ENCODE measurements around the gene SLC22A25. TPM values are rescaled to one million over a fixed set of nuclear protein-coding genes. Genes with fewer than 3 reads are reported as not detected.
"Not testable (repeated sequence)": the region's sequence is repeated elsewhere in the genome, so short reads cannot be mapped to it uniquely, and the experiment has no call there.

The SLC22A25 gene
- total RNA-seq, 4 donors from 2014 or later: 0.31 TPM; not detected in 3

DNA sequence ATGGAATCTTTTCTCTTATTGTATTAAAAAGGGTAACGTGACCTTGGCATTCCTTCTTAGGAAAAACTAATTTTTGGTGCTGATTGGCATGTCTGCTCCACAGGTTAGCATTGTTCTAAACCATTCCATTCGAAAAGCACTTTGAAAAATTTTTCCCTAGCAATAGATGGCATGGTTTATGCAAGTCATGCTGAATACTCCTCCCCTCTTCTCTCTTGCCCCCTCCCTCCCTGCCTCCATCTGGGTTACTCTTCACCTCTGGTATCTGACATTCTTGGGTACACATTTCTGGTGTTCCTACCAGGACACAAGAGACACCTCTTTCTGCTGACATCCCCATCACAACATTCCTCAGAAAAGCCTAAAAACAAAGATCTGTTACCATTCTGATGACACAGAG, 1.5 kb upstream of the SLC22A25 start:
- no peak for ATAC-seq (ENCODE audit: low FRiP score)
- DNase-seq (ENCODE audit: low spot score): no peak
- TF ChIP-seq, protein P1, sequence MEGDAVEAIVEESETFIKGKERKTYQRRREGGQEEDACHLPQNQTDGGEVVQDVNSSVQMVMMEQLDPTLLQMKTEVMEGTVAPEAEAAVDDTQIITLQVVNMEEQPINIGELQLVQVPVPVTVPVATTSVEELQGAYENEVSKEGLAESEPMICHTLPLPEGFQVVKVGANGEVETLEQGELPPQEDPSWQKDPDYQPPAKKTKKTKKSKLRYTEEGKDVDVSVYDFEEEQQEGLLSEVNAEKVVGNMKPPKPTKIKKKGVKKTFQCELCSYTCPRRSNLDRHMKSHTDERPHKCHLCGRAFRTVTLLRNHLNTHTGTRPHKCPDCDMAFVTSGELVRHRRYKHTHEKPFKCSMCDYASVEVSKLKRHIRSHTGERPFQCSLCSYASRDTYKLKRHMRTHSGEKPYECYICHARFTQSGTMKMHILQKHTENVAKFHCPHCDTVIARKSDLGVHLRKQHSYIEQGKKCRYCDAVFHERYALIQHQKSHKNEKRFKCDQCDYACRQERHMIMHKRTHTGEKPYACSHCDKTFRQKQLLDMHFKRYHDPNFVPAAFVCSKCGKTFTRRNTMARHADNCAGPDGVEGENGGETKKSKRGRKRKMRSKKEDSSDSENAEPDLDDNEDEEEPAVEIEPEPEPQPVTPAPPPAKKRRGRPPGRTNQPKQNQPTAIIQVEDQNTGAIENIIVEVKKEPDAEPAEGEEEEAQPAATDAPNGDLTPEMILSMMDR (IDR thresholded peaks at IDR 0.05): no peak

DNA sequence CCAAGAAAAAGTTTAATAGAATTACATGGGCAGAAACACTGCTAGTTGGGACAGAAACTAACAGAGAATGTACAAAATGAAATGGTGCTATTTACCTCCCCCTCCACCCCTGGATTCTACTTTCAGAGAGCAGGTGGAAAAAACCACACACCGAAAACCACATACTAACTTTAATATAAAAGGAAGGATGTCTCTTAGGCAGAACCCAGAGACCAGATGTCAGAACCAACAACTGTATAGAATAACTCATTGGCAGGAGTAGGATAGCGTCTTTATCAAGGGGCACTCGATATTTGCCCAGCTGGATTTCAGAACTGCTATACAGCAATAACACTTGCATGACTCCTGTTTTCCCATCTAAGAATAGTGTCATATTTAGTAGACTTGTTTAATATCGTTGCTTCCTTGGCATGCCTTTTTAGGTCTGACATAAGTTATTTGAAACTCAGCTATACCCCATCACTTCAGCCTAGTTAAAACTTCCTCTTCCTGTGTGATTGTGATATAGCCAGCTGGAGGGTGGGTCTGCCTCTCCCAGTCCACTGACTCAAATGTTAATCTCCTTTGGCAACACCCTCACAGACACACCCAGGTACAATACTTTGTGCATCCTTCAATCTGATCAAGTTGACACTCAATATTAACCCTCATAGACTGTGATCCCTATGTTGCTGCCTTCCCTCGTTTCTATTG, 1.2 kb downstream of the SLC22A25 start:
- DNase-seq (ENCODE audit: low spot score) (no peak), ATAC-seq (ENCODE audit: low FRiP score) (no peak)
- TF ChIP-seq, protein P1 (IDR thresholded peaks at IDR 0.05): no peak

DNA sequence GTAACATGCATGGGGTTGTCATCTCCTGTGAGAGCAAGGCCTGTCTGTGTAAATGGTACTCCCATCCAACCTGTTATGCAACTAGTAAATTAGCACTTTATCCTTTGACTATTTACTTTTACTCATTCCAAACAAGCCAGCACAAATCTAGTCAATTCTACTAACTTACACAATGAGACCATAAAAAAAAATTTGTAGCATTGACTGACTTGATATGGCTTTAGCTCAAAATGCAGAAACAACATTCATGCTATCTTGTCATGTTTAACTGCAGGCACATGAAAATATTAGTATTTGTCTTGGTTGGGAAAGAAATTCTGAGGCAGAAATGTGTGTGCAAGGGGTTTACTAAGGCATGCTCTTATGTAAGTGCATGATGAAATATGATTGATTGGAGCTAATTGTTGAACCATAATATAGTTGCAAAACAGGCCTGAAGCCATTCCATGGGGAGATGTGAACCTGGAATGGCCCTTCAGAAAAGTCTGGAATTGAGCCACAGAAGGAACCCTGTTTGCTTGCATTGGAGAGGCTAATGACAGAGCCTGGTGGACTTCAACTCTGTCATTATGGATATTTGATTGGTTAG, 2.5 kb downstream of the SLC22A25 start:
- DNase-seq (ENCODE audit: low spot score) (no peak), ATAC-seq (ENCODE audit: low FRiP score) (no peak)
- TF ChIP-seq, protein P1 (IDR thresholded peaks at IDR 0.05): no peak

DNA sequence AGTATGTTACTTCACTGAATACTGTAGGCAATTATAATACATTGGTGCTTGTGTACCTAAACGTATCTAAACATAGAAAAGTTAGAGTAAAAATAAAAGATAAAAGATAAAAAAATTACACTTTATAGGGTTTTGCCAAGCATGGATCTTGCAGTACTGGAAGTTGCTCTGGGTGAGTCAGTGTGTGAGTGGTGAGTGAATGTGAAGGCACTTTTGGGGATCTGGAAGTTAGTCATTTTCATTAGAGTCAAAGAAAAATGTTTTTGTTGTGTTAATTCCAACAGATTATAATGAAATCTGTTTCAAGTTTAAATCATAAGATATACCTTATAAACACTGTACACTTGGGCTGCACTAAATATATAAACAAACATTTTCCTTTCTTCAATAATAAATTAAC, 3.3 kb downstream of the SLC22A25 start:
- TF ChIP-seq, protein P1 (IDR thresholded peaks at IDR 0.05): no peak
- no peak for DNase-seq (ENCODE audit: low spot score)
- ATAC-seq (ENCODE audit: low FRiP score): no peak

DNA sequence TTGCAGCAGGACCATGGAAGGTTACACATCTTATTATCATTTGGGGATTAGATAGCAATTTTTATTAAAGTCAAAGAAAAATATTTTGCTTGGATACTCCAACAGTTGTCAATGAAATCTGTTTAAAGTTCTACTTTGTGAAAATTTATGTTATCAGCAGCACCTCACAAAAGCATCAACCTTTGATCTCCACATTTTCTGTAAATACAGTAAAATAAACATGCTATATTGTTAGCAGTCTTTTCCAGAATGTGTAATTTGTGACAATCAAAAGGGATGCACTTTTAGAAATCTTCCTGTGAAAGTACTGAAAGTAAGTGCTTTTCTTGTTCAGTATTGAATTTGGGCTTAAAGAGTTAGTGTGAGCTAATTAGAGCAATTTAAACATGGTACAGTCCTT, 4.1 kb downstream of the SLC22A25 start:
- ATAC-seq (ENCODE audit: low FRiP score) (no peak), DNase-seq (ENCODE audit: low spot score) (no peak)

DNA sequence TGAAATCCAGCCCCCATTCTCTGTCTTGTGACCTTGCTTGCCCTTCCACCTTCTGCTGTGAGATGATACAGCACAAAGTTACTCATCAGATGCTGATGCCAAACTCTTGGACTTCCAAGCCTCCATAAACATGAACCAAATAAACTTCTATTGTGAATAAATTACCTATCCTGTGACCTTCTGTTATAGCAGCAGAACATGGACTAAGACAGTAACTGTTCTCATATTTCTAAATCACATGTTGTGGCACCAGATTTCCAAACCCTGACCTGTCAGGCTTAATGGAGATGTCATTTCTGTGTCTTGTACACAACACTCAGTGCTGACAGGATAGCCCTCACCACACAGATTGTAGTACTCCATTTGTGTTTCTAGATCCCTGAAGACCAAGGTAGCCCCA, 6.0 kb downstream of the SLC22A25 start:
- no peak for DNase-seq (ENCODE audit: low spot score)
- TF ChIP-seq, protein P1 (IDR thresholded peaks at IDR 0.05): no peak
- ATAC-seq (ENCODE audit: low FRiP score): no peak

More for the DNA sequence above, 4.1 kb downstream of the SLC22A25 start:
- TF ChIP-seq, protein P1 (IDR thresholded peaks at IDR 0.05): no peak

DNA sequence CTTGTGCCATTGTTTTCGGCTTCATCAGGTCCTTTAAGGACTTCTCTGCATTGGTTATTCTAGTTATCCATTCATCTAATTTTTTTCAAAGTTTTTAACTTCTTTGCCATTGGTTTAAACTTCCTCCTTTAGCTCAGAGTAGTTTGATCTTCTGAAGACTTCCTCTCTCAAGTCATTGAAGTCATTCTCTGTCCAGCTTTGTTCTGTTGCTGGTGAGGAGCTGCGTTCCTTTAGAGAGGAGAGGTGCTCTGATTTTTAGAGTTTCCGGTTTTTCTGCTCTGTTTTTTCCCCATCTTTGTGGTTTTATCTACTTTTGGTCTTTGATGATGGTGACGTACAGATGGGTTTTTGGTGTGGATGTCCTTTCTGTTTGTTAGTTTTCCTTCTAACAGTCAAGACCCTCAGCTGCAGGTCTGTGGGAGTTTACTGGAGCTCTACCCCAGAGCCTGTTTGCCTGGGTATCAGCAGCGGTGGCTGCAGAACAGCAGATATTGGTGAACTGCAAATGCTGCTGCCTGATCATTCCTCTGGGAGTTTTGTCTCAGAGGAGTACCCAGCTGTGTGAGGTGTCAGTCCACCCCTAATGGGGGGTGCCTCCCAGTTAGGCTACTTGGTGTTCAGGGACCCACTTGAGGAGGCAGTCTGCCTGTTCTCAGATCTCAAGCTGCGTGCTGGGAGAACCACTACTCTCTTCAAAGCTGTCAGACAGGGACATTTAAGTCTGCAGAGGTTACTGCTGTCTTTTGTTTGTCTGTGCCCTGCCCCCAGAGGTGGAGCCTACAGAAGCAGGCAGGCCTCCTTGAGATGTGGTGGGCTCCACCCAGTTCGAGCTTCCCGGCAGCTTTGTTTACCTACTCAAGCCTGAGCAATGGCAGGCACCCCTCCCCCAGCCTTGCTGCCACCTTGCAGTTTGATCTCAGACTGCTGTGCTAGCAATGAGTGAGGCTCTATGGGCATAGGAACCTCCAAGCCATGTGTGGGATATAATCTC, 7.6 kb downstream of the SLC22A25 start:
- DNase-seq (ENCODE audit: low spot score); ATAC-seq (ENCODE audit: low FRiP score): not testable (repeated sequence)
